AG08396 (cell line): Measurements from ENCODE around the gene CTXN1.
"Not testable (repeated sequence)": the region's sequence is repeated elsewhere in the genome, so short reads cannot be mapped to it uniquely, and the experiment has no call there.

ENCODE experiments used
- DNase-seq: peaks from one replicate; pipeline ENCODE4 v3.0.0; 2012; ENCODE audit warnings: low spot score, mixed read lengths

The CTXN1 gene

DNA sequence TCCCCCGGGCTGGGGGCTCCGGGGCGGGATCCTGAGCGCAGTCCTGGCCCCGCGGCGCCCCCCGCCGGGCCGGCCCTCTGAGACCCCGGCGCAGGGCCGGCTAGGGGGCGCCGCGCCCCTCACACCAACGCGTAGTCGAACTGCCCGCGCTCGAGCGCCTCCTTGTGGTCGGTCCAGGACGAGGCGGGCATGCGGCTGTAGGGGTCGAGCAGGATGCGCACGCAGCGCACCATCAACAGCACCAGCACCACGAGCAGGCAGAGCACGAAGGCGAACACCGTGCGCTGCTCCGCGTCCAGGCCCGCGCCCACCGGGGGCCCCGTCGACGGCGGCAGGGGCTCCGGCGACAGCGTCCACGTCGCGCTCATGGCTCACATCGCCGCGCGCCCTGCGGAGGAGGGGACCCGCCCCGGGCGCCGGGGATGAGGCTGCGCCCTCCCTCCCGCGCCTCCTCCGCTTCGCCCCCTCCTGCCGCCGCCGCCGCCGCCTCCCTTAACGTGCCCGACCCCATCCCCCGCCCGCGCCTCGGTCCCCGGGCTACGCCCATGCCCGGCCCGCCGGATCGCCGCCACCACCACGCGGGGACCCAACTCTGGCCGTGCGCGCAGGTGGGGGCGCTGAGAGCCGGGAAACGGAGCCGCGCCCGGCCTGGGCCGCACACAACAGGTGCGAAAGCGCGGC, 624 bp downstream of the CTXN1 start:
- peak; percentile 92 for DNase-seq

DNA sequence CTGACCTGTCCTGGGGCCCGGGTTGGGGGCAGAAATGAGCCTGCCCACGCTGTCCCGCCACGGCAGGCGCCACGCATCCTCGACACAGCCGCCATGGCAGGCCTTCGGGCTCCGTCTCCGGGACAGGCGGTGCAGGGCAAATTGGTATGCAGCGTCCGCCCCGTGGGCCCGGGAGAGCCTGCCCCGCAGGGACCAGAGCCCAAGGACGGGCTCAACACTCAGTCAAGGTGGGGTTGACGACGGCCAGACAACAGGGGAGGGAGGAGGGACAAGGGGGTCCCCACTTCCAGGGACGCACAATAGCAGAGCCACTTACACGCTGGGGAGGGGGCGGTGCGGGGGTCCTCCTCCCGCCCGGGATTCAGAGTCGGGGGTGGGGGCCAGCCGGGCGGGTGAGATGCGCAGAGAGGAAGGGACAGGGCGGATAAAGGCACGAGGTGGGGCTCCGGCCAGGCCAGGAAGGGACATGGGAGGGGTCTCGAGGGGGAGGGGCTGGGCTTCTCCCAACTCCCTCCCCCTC, 1.2 kb downstream of the CTXN1 start:
- DNase-seq, result no peak

DNA sequence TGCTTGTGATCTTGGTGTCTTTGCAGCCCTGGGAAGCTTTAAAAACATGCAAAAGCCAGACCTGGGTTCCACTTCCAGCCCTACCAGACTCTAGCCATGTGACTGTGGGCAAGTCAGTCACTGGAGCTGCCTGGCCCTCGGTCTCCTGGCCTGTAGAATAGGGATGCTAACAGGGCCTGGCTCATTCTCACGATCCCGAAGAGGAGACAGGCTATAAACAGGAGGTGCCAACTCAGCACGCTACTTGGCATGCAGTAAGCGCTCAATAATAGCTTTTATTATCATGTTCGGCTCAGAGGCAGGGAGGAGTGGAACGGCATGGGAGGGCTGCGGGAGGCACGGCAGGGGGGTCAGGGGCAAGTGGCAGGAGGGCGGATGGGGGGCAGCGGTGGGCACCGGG, 1.7 kb downstream of the CTXN1 start:
- no peak for DNase-seq

DNA sequence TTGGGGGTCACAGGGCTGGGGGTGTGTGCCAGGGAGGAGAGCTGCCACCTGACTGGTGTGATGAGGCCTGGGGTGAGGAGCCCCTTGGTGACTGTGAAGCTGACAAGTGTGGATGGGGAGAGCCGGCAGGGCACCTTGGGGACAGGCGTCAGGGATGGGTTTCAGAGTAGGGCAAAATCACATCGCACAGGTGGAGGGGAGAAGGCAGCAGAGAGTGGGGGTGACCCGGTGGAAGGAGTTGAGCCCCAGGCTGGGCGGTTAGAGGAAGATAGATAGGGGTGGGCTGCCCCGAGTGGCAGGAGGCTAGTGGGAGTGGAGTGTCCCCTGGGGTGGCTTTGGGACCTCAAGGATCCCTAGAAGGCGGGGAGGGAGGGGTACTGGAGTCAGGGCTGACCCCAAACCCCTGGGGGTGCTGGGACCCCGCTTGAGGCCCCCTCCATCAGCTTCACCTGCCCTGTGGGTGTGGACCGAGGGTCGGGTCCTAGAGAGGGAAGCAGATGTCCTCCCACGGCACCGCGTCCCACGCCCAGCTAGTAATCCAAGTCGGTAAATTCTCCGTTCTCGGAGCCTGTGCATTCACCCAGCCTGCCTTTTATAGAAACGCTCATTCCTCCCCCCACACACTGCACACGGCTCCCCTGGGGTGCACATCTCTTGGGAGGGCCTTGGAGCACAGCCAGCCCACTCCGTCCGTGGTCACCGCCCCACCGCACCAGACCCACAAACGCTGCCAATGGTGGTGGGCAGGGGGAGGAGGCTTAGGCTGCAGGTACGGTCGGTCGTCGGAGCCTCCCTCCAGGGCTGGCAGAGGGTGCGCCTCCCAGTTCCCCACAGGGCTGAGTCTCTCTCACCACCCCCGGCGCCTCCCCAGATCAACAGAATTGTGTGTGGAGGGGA, 2.4 kb downstream of the CTXN1 start:
- no peak for DNase-seq

DNA sequence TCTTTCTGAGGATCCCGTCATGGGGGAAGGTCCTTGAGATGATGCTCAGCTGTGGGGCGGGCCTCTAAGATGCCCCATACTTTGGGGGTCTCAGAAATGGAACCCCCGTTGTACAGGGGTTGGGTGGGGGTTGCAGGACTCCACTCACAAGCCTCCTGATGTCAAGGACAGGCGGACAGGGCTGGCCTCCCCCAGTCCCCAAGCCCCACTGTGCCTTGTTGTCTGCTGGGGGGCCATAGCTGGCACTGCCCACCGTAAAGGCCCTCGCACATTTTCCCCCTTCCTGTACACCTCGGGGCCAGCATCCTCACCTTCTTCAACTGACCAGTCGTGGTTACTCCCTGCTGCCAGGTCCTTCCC, 3.1 kb downstream of the CTXN1 start:
- DNase-seq, result no peak

DNA sequence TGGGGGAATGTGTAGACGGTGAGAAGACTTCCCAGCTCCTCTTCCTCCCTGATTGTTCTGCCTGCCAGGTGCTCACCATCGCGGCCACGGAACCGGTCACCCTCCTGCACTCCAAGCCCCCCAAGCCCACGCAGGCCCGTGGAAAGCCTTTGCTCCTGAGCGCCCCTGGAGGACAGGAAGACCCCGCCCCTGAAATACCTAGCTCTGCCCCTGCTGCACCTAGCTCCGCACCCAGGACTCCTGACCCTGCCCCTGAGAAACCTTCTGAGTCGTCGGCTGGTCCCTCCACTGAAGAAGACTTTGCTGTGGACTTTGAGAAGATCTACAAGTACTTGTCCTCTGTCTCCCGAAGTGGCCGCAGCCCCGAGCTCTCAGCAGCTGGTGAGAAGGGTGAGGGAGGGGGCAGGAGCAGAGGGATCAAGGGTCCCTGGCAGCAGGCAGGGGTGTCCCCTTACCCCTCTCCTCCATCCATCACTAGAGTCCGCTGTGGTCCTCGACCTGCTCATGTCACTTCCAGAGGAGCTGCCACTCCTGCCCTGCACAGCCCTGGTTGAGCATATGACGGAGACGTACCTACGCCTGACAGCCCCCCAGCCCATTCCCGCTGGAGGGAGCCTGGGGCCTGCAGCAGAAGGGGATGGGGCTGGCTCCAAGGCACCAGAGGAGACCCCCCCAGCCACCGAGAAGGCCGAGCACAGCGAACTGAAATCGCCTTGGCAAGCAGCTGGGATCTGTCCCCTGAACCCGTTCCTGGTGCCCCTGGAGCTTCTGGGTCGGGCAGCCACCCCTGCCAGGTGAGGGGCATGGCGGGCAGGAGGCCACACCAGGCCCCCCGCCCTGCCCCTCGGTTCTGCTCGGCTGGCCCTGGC, 3.7 kb downstream of the CTXN1 start:
- DNase-seq, result no peak

DNA sequence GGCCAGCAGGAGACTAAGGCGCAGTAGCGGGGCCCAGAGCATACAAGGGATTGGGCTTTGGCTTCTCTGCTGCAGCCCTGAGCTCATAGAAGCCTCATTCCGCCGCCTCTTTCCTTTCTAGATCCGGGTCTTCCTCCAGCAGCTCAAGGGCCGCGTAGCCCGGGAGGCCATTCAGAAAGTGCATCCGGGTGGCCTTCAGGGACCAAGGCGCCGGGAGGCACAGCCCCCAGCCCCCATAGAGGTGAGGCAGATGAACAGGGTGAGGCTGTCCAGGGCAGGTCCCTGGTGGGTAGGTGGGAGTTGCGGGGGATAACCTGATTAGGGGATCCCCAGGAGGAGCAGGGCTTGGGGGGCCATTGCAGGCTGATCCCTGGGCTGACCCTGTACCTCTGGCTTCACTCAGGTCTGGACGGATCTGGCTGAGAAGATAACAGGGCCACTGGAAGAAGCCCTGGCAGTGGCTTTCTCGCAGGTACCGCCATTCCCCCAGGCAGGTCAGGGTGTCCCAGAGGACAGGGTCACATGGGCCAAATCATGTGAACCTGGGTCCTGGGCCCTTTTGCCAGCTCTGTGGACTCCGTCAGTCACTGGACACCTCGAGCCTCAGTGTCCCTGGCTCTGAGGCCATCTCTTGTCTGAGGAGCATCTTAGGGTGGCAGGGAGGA, 4.5 kb downstream of the CTXN1 start:
- DNase-seq, result no peak

DNA sequence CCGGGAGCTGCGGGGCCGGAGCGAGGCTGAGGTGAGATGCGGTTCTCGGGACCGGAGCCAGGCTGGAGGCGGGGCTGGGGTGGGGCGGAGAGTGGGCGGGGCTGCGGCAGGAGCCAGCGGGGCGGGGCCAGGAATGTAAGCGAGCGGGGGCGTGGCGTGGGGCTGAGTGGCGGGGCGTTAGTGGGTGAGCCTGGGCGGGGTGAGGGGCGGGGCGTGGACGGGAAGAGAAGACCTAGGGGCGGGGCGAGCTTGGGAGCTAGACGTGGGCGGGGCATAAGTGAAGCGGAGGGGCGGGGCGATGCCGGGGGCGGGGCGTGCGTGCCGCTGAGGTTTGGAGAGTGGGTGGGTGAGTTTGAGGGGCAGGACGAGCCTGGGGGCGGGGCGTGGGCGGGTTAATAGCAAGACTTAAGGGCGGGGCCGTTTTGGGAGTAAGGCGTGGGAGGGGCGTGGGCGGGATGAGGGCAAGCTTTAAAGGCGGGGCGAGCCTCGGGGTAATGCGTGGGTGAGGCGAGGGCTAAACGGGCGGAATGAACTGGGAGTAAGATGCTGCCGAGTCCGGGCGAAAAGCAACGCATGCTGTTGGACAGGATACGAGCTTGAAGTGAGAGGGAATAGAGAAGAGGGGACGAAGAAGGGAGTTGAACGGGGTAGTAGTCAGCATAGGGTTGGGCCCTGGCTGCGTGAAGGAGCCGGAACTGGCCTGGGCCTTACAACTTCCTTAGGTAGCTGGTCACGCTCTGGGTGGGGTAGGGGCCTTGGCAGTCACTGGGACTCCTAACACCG, 5.2 kb downstream of the CTXN1 start:
- peak; percentile 98 for DNase-seq

DNA sequence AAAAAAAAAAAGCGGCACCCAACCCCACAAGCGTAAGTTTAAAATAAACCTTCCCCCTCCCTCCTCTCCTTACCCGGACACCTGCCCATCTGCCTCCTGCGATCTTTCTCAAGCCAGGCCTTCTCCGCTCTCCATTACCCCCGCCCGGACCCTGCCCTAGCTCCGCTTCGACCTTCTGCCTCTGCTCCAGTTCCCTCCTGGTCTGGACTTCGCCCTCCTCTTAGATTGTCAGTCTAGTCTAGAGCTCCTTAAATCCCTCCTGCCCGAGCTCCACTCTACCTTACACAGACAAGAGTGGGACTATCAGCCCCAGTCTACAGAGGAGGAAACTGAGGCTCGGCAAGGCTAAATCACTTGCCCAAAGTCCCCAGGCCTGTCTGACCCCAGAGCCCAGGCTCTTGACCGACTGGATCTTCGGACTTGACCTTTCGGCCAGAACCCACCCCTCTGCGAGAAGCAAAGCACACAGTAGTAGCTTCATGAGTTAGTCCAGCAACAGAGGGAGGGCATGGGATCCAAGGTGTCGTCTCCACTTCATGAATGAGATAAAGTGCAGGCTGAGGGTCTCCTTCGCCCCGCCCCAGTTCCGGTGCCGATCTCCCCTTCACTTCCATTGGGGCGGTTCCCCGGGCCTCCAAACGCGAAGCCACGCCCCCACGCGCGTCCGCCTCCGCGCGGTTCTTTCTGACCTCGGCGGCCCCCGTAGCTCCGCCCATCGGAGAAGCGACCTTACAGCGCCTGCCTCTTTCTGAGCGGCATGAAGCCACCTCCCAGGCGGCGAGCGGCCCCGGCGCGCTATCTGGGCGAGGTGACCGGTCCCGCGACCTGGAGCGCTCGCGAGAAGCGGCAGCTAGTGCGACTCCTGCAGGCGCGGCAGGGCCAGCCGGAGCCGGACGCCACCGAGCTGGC, 6.1 kb downstream of the CTXN1 start, which contains the start of gene SNAPC2:
SNAPC2 (plus strand) TSS at position 729 of the 909 bp plus-strand sequence; CDS start at position 758, 29 bp downstream.
- DNase-seq, result peak; percentile 93

DNA sequence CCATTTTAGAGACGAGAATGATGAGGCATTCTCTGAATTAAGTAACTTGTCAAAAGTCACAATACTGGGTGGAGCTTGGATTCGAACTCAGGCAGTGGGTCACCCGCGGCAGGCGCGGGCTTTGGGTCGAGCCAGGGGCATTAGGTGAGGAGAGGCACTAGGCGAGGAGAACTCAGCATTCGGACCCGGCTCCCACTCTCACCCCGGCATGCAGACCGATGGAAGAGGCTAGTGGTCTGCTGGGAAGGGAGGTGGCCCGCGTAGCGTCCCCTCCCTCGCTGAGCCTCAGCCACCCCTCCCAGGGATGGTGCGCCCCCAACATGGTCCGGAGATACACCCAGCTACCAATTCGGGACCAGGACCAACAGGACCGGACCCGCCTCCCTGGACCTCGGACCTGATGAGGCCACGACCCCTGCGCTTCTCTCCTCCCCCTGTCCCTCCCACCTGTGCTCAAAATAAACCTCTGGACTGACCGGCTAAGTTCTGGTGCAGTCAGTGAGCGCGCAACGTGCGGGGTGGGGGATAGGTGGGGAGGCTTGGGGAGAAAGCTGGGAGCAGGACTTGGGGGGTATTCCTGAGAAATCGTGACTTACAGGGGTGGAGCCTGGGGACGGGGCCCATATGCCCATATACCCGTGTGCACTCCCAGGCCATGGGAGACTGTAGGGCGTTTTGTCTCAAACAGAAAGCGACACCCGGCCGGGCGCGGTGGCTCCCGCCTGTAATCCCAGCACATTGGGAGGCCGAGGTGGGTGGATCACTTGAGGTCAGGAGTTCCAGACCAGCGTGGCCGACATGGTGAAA, 7.1 kb downstream of the CTXN1 start:
- DNase-seq, result no peak

DNA sequence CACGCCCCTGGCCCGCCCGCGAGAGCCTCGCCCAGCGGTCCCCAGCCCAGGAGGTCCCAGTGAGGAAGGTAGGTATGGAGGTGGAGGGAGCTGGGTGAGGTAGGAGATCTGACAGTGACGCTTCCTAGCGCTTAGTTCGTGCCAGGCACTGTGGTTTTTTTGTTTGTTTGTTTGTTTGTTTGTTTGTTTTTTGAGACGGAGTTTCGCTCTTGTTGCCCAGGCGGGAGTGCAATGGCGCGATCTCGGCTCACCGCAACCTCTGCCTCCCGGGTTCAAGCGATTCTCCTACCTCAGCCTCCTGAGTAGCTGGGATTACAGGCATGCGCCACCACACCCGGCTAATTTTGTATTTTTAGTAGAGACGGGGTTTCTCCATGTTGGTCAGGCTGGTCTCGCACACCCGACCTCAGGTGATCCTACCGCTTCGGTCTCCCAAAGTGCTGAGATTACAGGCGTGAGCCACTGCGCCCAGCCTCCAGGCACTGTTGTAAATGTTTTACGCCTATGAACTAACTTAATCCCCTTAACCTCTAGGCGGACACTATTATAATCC, 7.8 kb downstream of the CTXN1 start:
- DNase-seq, result not testable (repeated sequence)

DNA sequence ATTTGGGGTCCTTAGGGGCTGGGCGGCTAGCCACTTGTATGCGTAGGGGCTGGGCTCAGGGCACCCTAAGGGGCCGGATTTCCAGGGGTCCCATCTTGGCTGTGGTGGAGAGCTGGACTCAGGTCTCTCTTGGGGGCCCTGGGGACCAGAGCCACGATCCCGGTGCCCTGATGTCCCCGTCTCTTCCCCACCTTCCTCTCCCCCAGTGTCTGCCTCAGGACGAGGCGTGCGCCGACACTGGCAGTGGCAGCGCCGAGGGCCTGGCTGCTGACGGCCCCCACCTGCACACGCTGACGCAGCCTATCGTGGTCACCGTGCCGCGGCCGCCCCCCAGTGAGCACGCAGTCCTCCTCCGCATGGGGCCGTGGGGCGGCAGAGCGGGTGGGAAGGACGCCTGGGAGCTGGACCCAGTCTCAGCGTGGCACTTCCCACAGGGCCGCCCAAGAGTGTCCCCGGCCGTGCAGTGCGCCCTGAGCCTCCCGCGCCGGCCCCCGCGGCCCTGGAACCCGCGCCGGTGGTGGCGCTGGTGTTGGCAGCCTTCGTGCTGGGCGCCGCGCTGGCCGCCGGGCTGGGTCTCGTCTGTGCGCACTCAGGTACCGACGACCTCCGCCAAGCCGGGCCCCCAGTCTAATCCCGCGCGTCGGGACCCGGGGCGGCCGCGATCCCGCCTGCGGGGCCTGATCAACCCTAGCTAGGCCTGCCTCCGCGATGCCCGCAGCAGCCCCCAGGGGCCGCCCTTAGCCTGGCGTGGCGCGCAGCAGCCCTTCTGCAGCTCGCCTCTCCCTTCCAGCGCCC, 8.5 kb downstream of the CTXN1 start:
- peak; percentile 83 for DNase-seq

DNA sequence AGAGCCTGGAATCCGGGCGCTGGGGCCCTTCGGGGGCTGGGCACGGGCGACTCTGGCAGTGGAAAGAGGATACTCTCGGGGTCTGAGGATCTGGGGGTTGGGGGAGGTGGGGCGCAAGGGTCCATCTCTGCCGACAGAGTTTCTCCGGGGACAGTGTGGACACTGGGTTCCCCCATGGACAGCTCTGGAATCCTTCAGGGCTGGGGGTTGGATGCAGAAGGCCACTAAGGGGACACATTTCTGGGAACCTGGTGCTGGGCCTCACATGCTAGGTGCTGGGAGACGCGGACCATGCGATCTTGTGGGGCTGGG, 9.0 kb downstream of the CTXN1 start:
- no peak for DNase-seq

DNA sequence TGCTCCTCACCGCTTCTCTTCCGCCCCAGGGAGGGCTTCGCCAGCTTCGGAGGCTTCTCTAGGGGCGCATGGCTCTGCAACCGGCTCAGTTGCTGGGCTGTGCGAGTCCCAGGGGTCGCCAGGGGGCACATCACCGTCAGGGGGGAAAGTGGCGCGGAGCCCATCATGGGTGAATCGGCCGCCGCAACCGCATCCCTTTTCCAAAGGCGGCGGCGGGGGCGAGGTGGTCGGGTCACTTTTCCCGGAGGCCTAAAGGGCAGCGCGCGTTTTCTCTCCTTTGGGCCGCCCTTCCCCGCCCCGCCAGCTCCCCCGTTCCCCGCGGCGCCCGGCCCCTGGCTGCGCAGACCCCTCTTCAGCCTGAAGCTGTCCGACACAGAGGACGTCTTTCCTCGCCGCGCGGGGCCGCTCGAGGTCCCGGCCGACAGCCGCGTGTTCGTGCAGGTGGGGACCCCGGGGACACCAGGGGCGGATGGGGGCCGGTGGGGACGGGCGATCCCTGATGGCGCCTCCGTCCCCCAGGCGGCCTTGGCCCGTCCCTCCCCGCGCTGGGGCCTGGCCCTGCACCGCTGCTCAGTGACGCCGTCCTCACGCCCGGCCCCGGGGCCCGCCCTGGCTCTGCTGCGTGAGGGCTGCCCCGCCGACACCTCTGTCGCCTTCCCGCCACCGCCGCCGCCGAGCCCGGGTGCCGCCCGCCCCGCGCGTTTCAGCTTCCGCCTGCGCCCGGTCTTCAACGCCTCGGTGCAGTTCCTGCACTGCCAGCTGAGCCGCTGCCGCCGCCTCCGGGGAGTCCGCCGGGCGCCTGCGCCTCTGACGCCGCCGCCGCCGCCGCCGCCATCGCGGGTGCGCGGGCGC, 9.6 kb downstream of the CTXN1 start:
- peak; percentile 63 for DNase-seq

DNA sequence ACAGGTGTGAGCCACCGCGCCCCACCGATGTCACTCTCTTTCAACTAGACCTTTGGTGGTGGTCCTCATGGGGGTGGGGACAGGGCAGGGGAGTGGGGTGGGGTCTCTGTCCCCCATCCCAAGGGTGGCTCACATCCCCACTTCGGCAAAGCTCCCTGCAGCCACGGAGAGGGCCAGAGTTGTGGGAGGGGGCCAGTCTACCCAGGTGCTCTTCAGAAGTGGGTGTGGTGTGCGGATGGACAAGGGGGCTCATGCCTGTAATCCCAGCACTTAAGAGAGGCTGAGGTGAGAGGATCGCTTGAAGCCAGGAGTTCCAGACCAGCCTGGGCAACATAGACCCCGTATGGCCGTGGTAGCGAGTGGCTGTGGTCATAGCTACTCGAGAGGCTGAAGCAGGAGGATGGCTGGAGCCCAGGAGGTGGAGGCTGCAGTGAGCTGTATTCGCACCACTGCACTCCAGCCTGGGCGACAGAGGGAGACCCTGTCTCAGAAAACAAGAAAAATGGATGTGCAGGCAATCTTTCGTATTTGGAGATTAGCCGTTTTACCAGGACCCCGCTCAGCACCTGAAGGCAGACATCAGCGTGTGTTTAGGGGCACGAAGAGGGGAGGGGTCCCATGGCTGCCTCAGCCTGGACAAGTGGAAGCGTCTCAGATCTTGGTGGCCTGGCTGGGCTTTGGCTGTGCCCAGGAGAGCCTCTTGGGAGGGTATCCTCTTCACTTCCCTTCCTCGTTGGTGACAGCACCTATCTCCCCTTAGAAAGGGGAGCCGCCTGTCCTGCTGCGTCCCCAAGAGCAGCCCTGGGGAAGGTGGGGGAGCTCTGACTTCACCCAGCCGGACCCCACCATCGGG, 10.5 kb downstream of the CTXN1 start:
- no peak for DNase-seq

DNA sequence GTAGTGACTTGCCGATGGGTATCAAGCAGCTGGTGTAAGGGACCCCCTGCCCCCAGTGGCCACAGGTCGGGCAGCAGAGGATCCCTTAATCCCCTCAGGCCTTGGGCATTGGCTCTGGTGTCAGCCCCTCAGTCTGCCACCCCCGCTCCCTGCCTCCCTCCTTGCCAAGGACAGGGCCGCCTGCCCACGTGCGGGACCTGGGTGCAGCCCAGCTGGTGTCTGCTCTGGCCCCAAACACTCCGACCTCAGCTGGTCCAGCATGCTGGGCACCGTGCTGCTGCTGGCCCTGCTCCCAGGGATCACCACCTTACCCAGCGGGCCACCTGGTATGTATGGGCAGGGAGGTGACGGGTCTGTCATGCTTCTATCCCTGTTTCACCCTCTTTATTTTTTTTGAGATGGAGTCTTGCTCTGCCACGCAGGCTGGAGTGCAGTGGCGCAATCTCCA, 11.3 kb downstream of the CTXN1 start, which contains the start of gene TGFBR3L:
TGFBR3L (plus strand) TSS at position 233 of the 448 bp plus-strand sequence.
- DNase-seq, result no peak
